K562 (cell line): Measurements from ENCODE around the gene CALD1. TPM values are rescaled to one million over a fixed set of nuclear protein-coding genes. Genes with fewer than 3 reads are reported as not detected.

ENCODE experiments used
- ATAC-seq: fragments of 200-7000 bp; cut with Tn5 transposase; 3 replicates; pipeline ENCODE4 v1.9.1; 2020; ENCODE audit warnings: moderate library complexity
- BruUV-seq: library from RNA; stranded (reverse); fragments of 400-500 nt; replicated peaks from 2 replicates; lab custom pipeline; 2021; lab: Mats Ljungman, UMichigan
- CTCF ChIA-PET: fragments of 300-600 bp; formaldehyde crosslinking; extraction: SDS; loops from one replicate; lab custom pipeline; 2021; ENCODE audit warnings: low intra/inter-chr PET ratio; lab: Yijun Ruan, JAX
- POLR2A ChIA-PET: fragments of 300-600, 350-650 bp; sonication (Branson Sonifier 250); formaldehyde crosslinking; extraction: SDS; loops from one replicate; lab custom pipeline; 2021; ENCODE audit warnings: antibody characterized with exemption, inconsistent platforms; lab: Yijun Ruan, JAX
- DNase-seq, 4 experiments: peaks; one replicate each; pipeline versions ENCODE4 v3.0.0 to v3.0.0-alpha.2; 2011 to 2018; ENCODE audit warnings: low spot score in 3 of 4, mixed read lengths in 3 of 4; ENCODE audit errors: extremely low read depth in 1 of 4
- FAIRE-seq: peaks from 2 replicates; lab custom pipeline; 2011; peaks lifted over from hg19 to GRCh38; lab: Jason Lieb, UNC
- H2AFZ ChIP-seq: 2 replicates; pipeline ENCODE4 v1.6.0; 2011; ENCODE audit warnings: low read depth, low read length, control low read depth, inconsistent platforms
- H3K27ac ChIP-seq: fragments of 200-600 bp; 3 replicates; pipeline ENCODE4 v1.8.0; 2011; ENCODE audit warnings: low read depth, mild to moderate bottlenecking, control low read depth, inconsistent platforms, low read length, moderate library complexity, mixed read lengths; ENCODE audit errors: extremely low read depth
- H3K27me3 ChIP-seq, 2 experiments: fragments of 300-600 bp in 1 of 2; 2 replicates in 1 of 2; 3 replicates in 1 of 2; pipeline versions ENCODE4 v1.6.0 to v1.8.0; 2011; ENCODE audit warnings: inconsistent platforms in 2 of 2, low read length in 2 of 2, mild to moderate bottlenecking in 1 of 2, mixed read lengths in 1 of 2, moderate library complexity in 1 of 2; ENCODE audit not compliant: control insufficient read depth in 2 of 2, insufficient read depth in 2 of 2
- H3K36me3 ChIP-seq: fragments of 300-600 bp; 3 replicates; pipeline ENCODE4 v1.8.0; 2011; ENCODE audit warnings: mild to moderate bottlenecking, low read length, inconsistent platforms; ENCODE audit not compliant: control insufficient read depth, insufficient read depth
- H3K4me1 ChIP-seq, 2 experiments: fragments of 200-600 bp in 1 of 2; replicated peaks in 1 of 2; 2 replicates in 1 of 2; 3 replicates in 1 of 2; pipeline versions ENCODE4 v1.5.1 to v1.8.0; 2011; ENCODE audit warnings: inconsistent platforms in 2 of 2, low read length in 2 of 2, mild to moderate bottlenecking in 1 of 2, mixed read lengths in 1 of 2, moderate library complexity in 1 of 2; ENCODE audit not compliant: control insufficient read depth in 2 of 2, insufficient read depth in 2 of 2
- H3K4me2 ChIP-seq: 2 replicates; pipeline ENCODE4 v1.6.1; 2011; ENCODE audit warnings: low read length, control low read depth, inconsistent platforms, mixed read lengths; ENCODE audit not compliant: insufficient read depth
- H3K4me3 ChIP-seq: fragments of 200-600 bp; sonication (generic), shearing (Covaris generic); 2 replicates; pipeline ENCODE4 v1.5.1; 2016; ENCODE audit warnings: control low read depth, inconsistent platforms
- H3K79me2 ChIP-seq: fragments of 200-600 bp; 3 replicates; pipeline ENCODE4 v1.8.0; 2011; ENCODE audit warnings: low read length, inconsistent platforms; ENCODE audit not compliant: control insufficient read depth, insufficient read depth
- H3K9ac ChIP-seq, 2 experiments: 2 replicates each; pipeline versions ENCODE4 v1.6.0 to v1.6.1; 2011; ENCODE audit warnings: low read depth in 2 of 2, low read length in 2 of 2, control low read depth in 1 of 2, inconsistent platforms in 1 of 2, mild to moderate bottlenecking in 1 of 2, mixed read lengths in 1 of 2; ENCODE audit not compliant: insufficient read depth in 1 of 2
- H3K9me1 ChIP-seq: one replicate; pipeline ENCODE4 v1.6.0; 2011; ENCODE audit warnings: inconsistent platforms, mild to moderate bottlenecking, low read length, moderate library complexity; ENCODE audit not compliant: control insufficient read depth, insufficient read depth
- H3K9me3 ChIP-seq: replicated peaks from 2 replicates; pipeline ENCODE4 v1.5.1; 2011; ENCODE audit warnings: low read depth, low read length, inconsistent platforms; ENCODE audit not compliant: control insufficient read depth, insufficient read depth
- H4K20me1 ChIP-seq: replicated peaks from 2 replicates; pipeline ENCODE4 v1.6.1; 2011; ENCODE audit warnings: low read length, inconsistent platforms, mixed read lengths; ENCODE audit not compliant: control insufficient read depth, insufficient read depth
- BHLHE40 ChIP-seq: IDR thresholded peaks from 2 replicates; pipeline ENCODE4 v1.6.1; 2011; ENCODE audit warnings: low read length, improper control_type of control experiment
- CBX5 ChIP-seq: IDR thresholded peaks from 2 replicates; pipeline ENCODE4 v1.6.1; 2014; ENCODE audit warnings: low read depth, borderline replicate concordance
- FOS ChIP-seq: IDR thresholded peaks from 3 replicates; pipeline ENCODE4 v1.6.1; 2011; ENCODE audit not compliant: insufficient read length; ENCODE audit errors: extremely low read depth
- HCFC1 ChIP-seq: IDR thresholded peaks from 2 replicates; pipeline ENCODE4 v1.6.1; 2012; ENCODE audit warnings: low read depth, low read length, improper control_type of control experiment
- KAT8 ChIP-seq: fragments of 450-650 bp; IDR thresholded peaks from 2 replicates; pipeline ENCODE4 v1.6.1; 2016; ENCODE audit warnings: low read depth, mild to moderate bottlenecking
- KDM1A ChIP-seq, 2 experiments: fragments of 450-650 bp; IDR thresholded peaks; 2 replicates each; pipeline ENCODE4 v1.6.1; 2016; ENCODE audit warnings: mild to moderate bottlenecking in 2 of 2
- MCM5 ChIP-seq: fragments of 450-650 bp; IDR thresholded peaks from 2 replicates; pipeline ENCODE4 v1.6.1; 2016; ENCODE audit warnings: low read depth
- PCBP1 ChIP-seq: fragments of 200-400 bp; formaldehyde crosslinking; IDR thresholded peaks from 2 replicates; pipeline ENCODE4 v1.6.1; 2018; ENCODE audit warnings: mild to moderate bottlenecking, low read depth, low read length; ENCODE audit not compliant: poor library complexity, severe bottlenecking
- POLR2AphosphoS5 ChIP-seq: IDR thresholded peaks from 2 replicates; pipeline ENCODE4 v1.6.1; 2011; ENCODE audit warnings: mild to moderate bottlenecking, low read depth, low read length, moderate library complexity; ENCODE audit not compliant: control insufficient read depth, insufficient read depth
- SREBF1 ChIP-seq: fragments of 150-350 bp; IDR thresholded peaks from 2 replicates; pipeline ENCODE4 v1.6.1; 2014; ENCODE audit warnings: antibody characterized with exemption, low read depth, low read length, borderline replicate concordance
- SRF ChIP-seq, 2 experiments: fragments of 250-450, 450-650 bp in 1 of 2; sonication (Bioruptor Pico) in 1 of 2; sonication (generic) in 1 of 2; formaldehyde crosslinking; IDR thresholded peaks; 2 replicates each; pipeline versions ENCODE4 v1.5.0 to v1.5.1; 2020 to 2022; ENCODE audit warnings: mild to moderate bottlenecking in 1 of 2, missing genetic modification reagents in 1 of 2
- U2AF2 ChIP-seq: fragments of 200-400 bp; formaldehyde crosslinking; optimal IDR thresholded peaks from 2 replicates; pipeline ENCODE3; 2017; ENCODE audit warnings: low read depth, mild to moderate bottlenecking, low read length
- ZNF274 ChIP-seq: IDR thresholded peaks from 2 replicates; pipeline ENCODE4 v1.6.1; 2011; ENCODE audit warnings: low read depth, mild to moderate bottlenecking, low read length, moderate library complexity, borderline replicate concordance
- ZNF347 ChIP-seq: fragments of 450-650 bp; formaldehyde crosslinking; IDR thresholded peaks from 2 replicates; pipeline ENCODE4 v1.4.0; 2020; ENCODE audit warnings: low read depth, mild to moderate bottlenecking, moderate library complexity
- WGBS: fragments of 100-300 bp; shearing (Covaris generic); methylation state at CpG from one replicate; pipeline ENCODE4 v1.1.6; 2016; ENCODE audit warnings: low coverage, mixed read lengths; ENCODE audit not compliant: insufficient coverage; ENCODE audit errors: missing lambda C conversion rate; 5-methylcytosine and 5-hydroxymethylcytosine counted together
- in situ Hi-C: fragments of 300-500 bp; cut with MboI; formaldehyde crosslinking; loops from 4 replicates; pipeline ENCODE4 v1.15.0; 2018; ENCODE audit warnings: inconsistent platforms, mixed read lengths
- intact Hi-C: fragments of 100-400 bp; cut with micrococcal nuclease; formaldehyde crosslinking; loops from 2 replicates; pipeline ENCODE4 v1.14.2; 2022
- polyA plus RNA-seq, 8 experiments: library from polyadenylated mRNA; depleted of rRNA in 4 of 8; stranded (reverse) in 5 of 8; unstranded in 3 of 8; fragments of >200 nt; fragmentation: Nextera tagmentation in 2 of 8; fragmentation: Illumina TruSeq in 1 of 8; extraction: Ambion mirVana in 2 of 8; extraction: Trizol in 1 of 8; gene quantifications; 2 replicates each; pipeline versions ENCODE4 v1.2.1 to v1.2.3, GENCODE V29; 2011 to 2014; ENCODE audit warnings: inconsistent platforms in 1 of 8, missing spikeins in 1 of 8
- total RNA-seq, 7 experiments: library from RNA; depleted of rRNA in 6 of 7; stranded (reverse); fragments of >200 nt in 6 of 7; fragmentation: Illumina TruSeq in 2 of 7; extraction: Trizol in 2 of 7; gene quantifications; 2 replicates each; pipeline versions ENCODE4 v1.2.1 to v1.2.3, GENCODE V29; 2011 to 2021; ENCODE audit warnings: low replicate concordance in 1 of 7
- TF ChIP-seq, protein P1 (sequence below): sonication (generic); formaldehyde crosslinking; IDR thresholded peaks from 2 replicates; pipeline ENCODE4 v1.8.1; 2023; ENCODE audit warnings: mild to moderate bottlenecking, missing genetic modification reagents

The CALD1 gene
- total and polyA plus RNA-seq, 9 of the 15 experiments (the other 6 are each of a cell fraction or from before 2014, with no cell fraction given): 0.40 TPM; not detected in 8

DNA sequence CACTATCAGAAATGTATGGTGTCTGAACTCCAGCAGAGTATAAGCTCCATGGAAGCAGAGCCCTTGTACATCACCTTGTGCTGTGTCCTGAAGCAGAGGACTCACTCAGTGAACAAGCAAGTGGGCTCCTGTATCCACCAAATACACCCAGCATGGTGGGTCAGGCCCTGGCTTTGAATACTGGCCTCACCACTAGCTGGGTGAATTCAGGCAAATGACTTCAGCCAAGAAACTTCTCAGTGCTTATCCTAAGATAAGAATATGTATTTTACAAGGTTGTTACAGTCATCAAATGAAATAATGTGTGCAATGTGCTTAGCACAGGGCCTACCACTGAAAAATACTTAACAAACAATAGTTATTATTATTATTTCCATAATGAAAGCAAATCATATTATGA is 62.6 kb downstream of the CALD1 start:
- no peak for TF ChIP-seq MCM5
- TF ChIP-seq U2AF2: no peak
- TF ChIP-seq ZNF347 (CRISPR knock-in tag): no peak
- TF ChIP-seq ZNF274: no peak
- ATAC-seq (no peak), FAIRE-seq (no peak), DNase-seq (no peak)
- H3K79me2 ChIP-seq: no peaks in the 10 kb centered on the region
- H2AFZ ChIP-seq: no peak overlapping the region
- H4K20me1 ChIP-seq: no peaks in the 10 kb centered on the region
- no peaks in the 10 kb centered on the region for H3K9me1 ChIP-seq
- H3K27ac ChIP-seq: no peak overlapping the region
- intact Hi-C loops: no loop called here
- no peaks in the 10 kb centered on the region for H3K4me1 ChIP-seq
- BruUV-seq: no TSS peak
- no peaks in the 10 kb centered on the region for H3K36me3 ChIP-seq
- no peaks in the 10 kb centered on the region for H3K9me3 ChIP-seq
- no peak overlapping the region for H3K4me2 ChIP-seq
- peaks cover 7 to 12% of the 10 kb centered on the region in 2 experiments; a peak in 3 of 5 replicates for H3K27me3 ChIP-seq
- H3K4me3 ChIP-seq: no peak overlapping the region
- H3K9ac ChIP-seq: no peak overlapping the region
- in situ Hi-C loops: no loop called here
- POLR2A ChIA-PET: interaction anchor here (1.4 to 1.6 kb wide), 2 partner anchors 10 to 194 kb away, joined by 3 to 4 read pairs; no protein-coding TSS in a partner anchor
- CTCF ChIA-PET: no interaction called here

DNA sequence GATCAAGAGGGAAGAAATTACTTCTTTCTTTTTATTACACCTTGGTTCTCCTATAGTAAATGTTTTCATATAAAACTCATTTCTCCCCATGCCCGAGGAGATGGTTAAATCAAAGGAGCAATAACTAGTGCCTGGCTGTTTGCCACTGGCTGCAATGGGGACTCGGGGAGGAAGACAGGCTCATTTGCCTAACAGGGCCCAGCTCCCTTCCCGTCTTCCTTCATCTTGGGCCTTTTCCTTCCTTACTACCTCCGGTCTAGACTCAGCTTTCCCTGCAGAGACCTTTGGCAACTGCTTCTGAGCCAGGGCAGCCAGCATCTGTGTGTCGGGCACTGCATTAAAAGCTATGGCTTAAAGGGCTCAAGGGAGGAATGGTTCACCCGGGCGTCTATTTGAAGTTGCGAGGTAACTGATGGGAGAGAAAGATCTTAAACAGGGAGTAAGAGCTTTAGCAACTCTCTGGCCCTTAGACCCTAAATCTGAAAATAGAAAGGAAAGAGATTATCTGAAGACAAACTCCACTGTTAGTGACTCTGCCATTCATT is 63.5 kb downstream of the CALD1 start:
- POLR2A ChIA-PET: interaction anchor here (1.6 to 1.7 kb wide), 2 partner anchors 9 to 10 kb away, joined by 4 to 5 read pairs; no protein-coding TSS in a partner anchor
- Histone ChIP-seq H3K79me2 (no peaks in the 10 kb centered on the region), H3K4me2 (no peak overlapping the region), H3K27ac (no peak overlapping the region), H3K4me1 (no peaks in the 10 kb centered on the region), H3K9ac (no peak overlapping the region), H4K20me1 (no peaks in the 10 kb centered on the region), H3K27me3 (peaks cover 9 to 12% of the 10 kb centered on the region in 2 experiments; a peak in 3 of 5 replicates), H3K9me1 (no peaks in the 10 kb centered on the region), H2AFZ (no peak overlapping the region), H3K9me3 (no peaks in the 10 kb centered on the region), H3K4me3 (no peak overlapping the region), H3K36me3 (no peaks in the 10 kb centered on the region)
- no peak for DNase-seq
- no TSS peak for BruUV-seq
- intact Hi-C loops (no loop called here), in situ Hi-C loops (no loop called here)
- no peak for FAIRE-seq
- WGBS: 1% methylated on average over 8 of the region's 8 CpGs
- CTCF ChIA-PET: interaction anchor here (0.6 kb wide), 1 partner anchor 15 kb away, joined by 3 read pairs; no protein-coding TSS in a partner anchor
- no peak for ATAC-seq
- TF ChIP-seq SREBF1 (no peak), BHLHE40 (no peak), PCBP1 (no peak), KAT8 (no peak), KDM1A (IDR thresholded peaks at IDR 0.05) (no peak), CBX5 (no peak), FOS (no peak), SRF (CRISPR knock-in tag; IDR thresholded peaks at IDR 0.05) (no peak), HCFC1 (no peak), POLR2AphosphoS5 (no peak)
- TF ChIP-seq, protein P1, sequence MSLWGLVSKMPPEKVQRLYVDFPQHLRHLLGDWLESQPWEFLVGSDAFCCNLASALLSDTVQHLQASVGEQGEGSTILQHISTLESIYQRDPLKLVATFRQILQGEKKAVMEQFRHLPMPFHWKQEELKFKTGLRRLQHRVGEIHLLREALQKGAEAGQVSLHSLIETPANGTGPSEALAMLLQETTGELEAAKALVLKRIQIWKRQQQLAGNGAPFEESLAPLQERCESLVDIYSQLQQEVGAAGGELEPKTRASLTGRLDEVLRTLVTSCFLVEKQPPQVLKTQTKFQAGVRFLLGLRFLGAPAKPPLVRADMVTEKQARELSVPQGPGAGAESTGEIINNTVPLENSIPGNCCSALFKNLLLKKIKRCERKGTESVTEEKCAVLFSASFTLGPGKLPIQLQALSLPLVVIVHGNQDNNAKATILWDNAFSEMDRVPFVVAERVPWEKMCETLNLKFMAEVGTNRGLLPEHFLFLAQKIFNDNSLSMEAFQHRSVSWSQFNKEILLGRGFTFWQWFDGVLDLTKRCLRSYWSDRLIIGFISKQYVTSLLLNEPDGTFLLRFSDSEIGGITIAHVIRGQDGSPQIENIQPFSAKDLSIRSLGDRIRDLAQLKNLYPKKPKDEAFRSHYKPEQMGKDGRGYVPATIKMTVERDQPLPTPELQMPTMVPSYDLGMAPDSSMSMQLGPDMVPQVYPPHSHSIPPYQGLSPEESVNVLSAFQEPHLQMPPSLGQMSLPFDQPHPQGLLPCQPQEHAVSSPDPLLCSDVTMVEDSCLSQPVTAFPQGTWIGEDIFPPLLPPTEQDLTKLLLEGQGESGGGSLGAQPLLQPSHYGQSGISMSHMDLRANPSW: no peak
